ENCODE results near the gene CIITA.

Gene CIITA

GRCh38 chr16:10846213-10846998 lies 30.6 kb upstream of the CIITA start:
- H3K4me3 Mint-ChIP-seq, result no peak overlapping the region
- no peaks in the 10 kb centered on the region for H3K36me3 Mint-ChIP-seq
- peaks cover 14% of the 10 kb centered on the region for H3K27me3 Mint-ChIP-seq
- H3K27ac Mint-ChIP-seq, result no peak overlapping the region
- no peaks in the 10 kb centered on the region for H3K4me1 Mint-ChIP-seq
- no peaks in the 10 kb centered on the region for H3K9me3 Mint-ChIP-seq

GRCh38 chr16:10847176-10847575 lies 29.8 kb upstream of the CIITA start:
- no peak overlapping the region for H3K4me3 Mint-ChIP-seq
- no peaks in the 10 kb centered on the region for H3K9me3 Mint-ChIP-seq
- H3K27ac Mint-ChIP-seq, result no peak overlapping the region
- peaks cover 2% of the 10 kb centered on the region for H3K4me1 Mint-ChIP-seq
- no peaks in the 10 kb centered on the region for H3K36me3 Mint-ChIP-seq
- peaks cover 14% of the 10 kb centered on the region for H3K27me3 Mint-ChIP-seq

DNA sequence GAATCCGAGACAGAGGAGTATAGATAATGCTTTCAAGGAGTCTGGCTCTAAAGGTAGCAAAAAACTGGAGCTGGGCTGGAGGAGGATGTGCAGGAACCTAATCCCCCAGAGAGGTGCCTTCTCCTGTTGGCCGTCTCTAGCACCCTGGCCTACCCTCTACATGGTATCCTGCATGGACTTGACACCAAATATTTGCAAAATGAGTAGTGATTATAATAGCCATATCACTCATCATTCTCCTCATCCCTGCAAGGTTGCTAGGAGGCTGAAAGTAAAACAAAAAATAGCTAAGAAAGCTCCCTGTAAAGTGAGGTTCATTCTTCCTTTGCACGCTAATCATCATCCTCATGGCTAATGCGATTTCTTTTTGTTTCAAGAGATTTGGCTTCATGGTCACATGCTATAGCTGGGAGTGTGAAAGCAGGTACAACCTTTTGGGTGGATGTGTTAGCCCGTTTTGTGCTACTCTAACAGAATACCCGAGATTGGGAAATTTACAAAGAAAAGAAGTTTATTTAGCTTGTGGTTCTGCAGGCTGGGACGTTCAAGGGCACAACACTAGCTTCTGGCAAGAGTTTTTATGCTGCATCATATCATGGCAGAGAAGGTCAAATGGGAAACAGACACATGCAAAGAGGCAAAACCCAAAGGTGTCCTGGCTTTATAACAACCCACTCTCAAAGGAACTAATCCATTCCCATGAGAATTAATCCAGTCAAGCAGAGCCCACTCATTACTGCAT lies 27.1 kb upstream of the CIITA start:
- H3K27me3 Mint-ChIP-seq, result peaks cover 12% of the 10 kb centered on the region

DNA sequence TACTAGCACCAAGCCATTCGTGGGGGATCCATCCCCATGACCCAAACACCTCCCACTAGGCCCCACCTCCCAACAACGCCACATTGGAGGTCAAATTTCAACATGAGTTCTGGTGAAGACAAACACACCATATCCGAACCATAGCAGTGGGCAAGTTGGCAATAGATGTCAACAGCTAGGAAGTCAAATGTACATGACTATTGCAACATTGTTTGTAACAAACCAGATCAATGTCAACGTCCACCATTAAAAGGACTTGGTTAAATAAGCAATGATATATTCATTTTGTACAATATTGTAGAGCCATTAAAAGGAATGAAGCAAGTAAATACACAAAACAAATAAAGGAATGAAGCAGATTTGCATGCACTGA lies 26.5 kb upstream of the CIITA start:
- H3K27ac Mint-ChIP-seq, result no peak overlapping the region
- no peaks in the 10 kb centered on the region for H3K36me3 Mint-ChIP-seq
- no peak overlapping the region for H3K4me3 Mint-ChIP-seq
- peaks cover 12% of the 10 kb centered on the region for H3K4me1 Mint-ChIP-seq
- peaks cover 12% of the 10 kb centered on the region for H3K27me3 Mint-ChIP-seq
- H3K9me3 Mint-ChIP-seq, result no peaks in the 10 kb centered on the region

More for the DNA sequence above, 27.1 kb upstream of the CIITA start:
- Mint-ChIP-seq H3K9me3 (no peaks in the 10 kb centered on the region), H3K4me1 (peaks cover 12% of the 10 kb centered on the region), H3K27ac (no peak overlapping the region), H3K4me3 (no peak overlapping the region), H3K36me3 (no peaks in the 10 kb centered on the region)

DNA sequence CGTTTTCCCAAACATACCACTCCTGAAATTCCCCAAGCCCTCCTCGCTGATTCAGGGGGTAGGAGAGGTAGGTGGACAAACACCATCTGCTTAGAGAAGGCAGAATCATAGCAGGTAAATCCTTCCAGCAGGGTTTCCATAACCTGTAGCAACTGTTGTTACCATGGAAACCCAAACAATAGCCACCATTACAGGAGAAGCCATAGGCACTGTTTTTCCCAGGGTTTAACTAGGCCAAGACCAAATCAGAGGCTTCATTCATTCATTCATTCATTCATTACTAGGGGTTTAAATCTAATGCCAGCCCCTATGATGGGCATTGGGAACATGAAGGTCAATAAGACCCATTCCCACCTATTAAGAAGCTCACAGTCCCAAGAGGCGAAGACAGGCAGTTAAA lies 25.5 kb upstream of the CIITA start:
- Mint-ChIP-seq H3K36me3 (no peaks in the 10 kb centered on the region), H3K4me1 (peaks cover 12% of the 10 kb centered on the region), H3K9me3 (no peaks in the 10 kb centered on the region), H3K27me3 (peaks cover 12% of the 10 kb centered on the region), H3K27ac (no peak overlapping the region), H3K4me3 (no peak overlapping the region)

- Mint-ChIP-seq H3K36me3 (no peaks in the 10 kb centered on the region), H3K27ac (no peak overlapping the region), H3K9me3 (no peaks in the 10 kb centered on the region), H3K4me1 (peaks cover 12% of the 10 kb centered on the region), H3K27me3 (peaks cover 5% of the 10 kb centered on the region), H3K4me3 (no peak overlapping the region)
Measured at GRCh38 chr16:10852286-10852685, 24.7 kb upstream of the CIITA start.

GRCh38 chr16:10852948-10853347 lies 24.1 kb upstream of the CIITA start:
- Mint-ChIP-seq H3K36me3 (no peaks in the 10 kb centered on the region), H3K27ac (no peak overlapping the region), H3K4me3 (no peak overlapping the region), H3K4me1 (peaks cover 12% of the 10 kb centered on the region), H3K9me3 (no peaks in the 10 kb centered on the region), H3K27me3 (peaks cover 3% of the 10 kb centered on the region)

- Mint-ChIP-seq H3K27me3 (peaks cover 1% of the 10 kb centered on the region), H3K36me3 (no peaks in the 10 kb centered on the region), H3K9me3 (no peaks in the 10 kb centered on the region), H3K27ac (no peak overlapping the region), H3K4me3 (no peak overlapping the region), H3K4me1 (peaks cover 12% of the 10 kb centered on the region)
Measured at GRCh38 chr16:10856042-10856441, 21.0 kb upstream of the CIITA start.

- Mint-ChIP-seq H3K36me3 (no peaks in the 10 kb centered on the region), H3K4me3 (no peak overlapping the region), H3K9me3 (no peaks in the 10 kb centered on the region), H3K27ac (no peak overlapping the region), H3K4me1 (no peaks in the 10 kb centered on the region), H3K27me3 (peaks cover 3% of the 10 kb centered on the region)
Measured at GRCh38 chr16:10858203-10858602, 18.8 kb upstream of the CIITA start.

- H3K27ac Mint-ChIP-seq, result no peak overlapping the region
- H3K9me3 Mint-ChIP-seq, result no peaks in the 10 kb centered on the region
- H3K4me1 Mint-ChIP-seq, result no peaks in the 10 kb centered on the region
- peaks cover 5% of the 10 kb centered on the region for H3K27me3 Mint-ChIP-seq
- H3K36me3 Mint-ChIP-seq, result no peaks in the 10 kb centered on the region
- no peak overlapping the region for H3K4me3 Mint-ChIP-seq
Measured at GRCh38 chr16:10859020-10859419, 18.0 kb upstream of the CIITA start.

DNA sequence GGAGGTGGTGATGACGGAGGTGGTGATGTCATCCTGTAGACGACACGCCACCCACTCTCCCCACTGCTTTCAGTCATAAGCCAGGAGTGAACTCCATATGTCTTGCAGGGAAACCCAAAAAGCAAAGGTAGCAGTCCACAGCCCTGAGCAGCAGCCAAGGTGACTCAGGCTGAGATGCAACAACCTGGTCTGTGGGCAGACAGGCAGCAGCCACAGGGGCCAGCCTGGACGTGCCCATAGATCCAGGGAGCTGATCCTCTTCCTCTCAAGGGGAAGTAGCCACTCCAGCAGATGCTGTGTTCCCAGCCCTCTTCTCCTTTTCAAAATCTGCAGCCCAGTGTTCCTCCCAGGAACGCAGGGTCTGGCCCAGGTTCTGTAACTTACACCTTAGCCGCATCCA lies 17.3 kb upstream of the CIITA start:
- H3K4me1 Mint-ChIP-seq, result no peaks in the 10 kb centered on the region
- no peak overlapping the region for H3K27ac Mint-ChIP-seq
- peaks cover 5% of the 10 kb centered on the region for H3K27me3 Mint-ChIP-seq
- no peak overlapping the region for H3K4me3 Mint-ChIP-seq
- H3K9me3 Mint-ChIP-seq, result no peaks in the 10 kb centered on the region
- no peaks in the 10 kb centered on the region for H3K36me3 Mint-ChIP-seq

DNA sequence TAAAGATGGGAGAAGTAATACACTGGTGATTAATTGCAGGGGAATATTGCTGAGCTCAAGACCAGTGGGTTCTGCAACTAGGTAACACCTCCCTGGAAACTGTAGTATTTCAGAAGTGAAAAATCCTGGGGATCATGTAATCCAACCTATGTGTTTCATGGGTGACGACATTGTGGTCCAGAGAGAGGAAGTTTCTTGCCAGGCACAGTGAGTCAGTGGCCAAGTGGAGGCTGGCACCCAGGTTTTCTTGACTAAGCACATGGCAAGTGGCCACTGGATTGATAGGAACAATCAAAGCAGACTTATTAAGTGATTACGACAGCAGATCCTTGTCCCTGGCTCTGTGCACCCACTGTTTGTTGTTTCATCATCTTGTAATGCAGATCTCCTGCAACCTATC lies 14.6 kb upstream of the CIITA start:
- Mint-ChIP-seq H3K9me3 (no peaks in the 10 kb centered on the region), H3K27me3 (peaks cover 11% of the 10 kb centered on the region), H3K4me3 (no peak overlapping the region), H3K4me1 (no peaks in the 10 kb centered on the region), H3K27ac (no peak overlapping the region), H3K36me3 (no peaks in the 10 kb centered on the region)

GRCh38 chr16:10865991-10866966 lies 10.7 kb upstream of the CIITA start:
- H3K9me3 Mint-ChIP-seq, result no peaks in the 10 kb centered on the region
- peaks cover 15% of the 10 kb centered on the region for H3K4me1 Mint-ChIP-seq
- peaks cover 19% of the 10 kb centered on the region for H3K27me3 Mint-ChIP-seq
- no peak overlapping the region for H3K27ac Mint-ChIP-seq
- no peaks in the 10 kb centered on the region for H3K36me3 Mint-ChIP-seq
- H3K4me3 Mint-ChIP-seq, result no peak overlapping the region

- H3K9me3 Mint-ChIP-seq, result no peaks in the 10 kb centered on the region
- peaks cover 15% of the 10 kb centered on the region for H3K4me1 Mint-ChIP-seq
- H3K27me3 Mint-ChIP-seq, result peaks cover 21% of the 10 kb centered on the region
- no peak overlapping the region for H3K27ac Mint-ChIP-seq
- H3K36me3 Mint-ChIP-seq, result no peaks in the 10 kb centered on the region
- no peak overlapping the region for H3K4me3 Mint-ChIP-seq
Measured at GRCh38 chr16:10867199-10867598, 9.8 kb upstream of the CIITA start.

DNA sequence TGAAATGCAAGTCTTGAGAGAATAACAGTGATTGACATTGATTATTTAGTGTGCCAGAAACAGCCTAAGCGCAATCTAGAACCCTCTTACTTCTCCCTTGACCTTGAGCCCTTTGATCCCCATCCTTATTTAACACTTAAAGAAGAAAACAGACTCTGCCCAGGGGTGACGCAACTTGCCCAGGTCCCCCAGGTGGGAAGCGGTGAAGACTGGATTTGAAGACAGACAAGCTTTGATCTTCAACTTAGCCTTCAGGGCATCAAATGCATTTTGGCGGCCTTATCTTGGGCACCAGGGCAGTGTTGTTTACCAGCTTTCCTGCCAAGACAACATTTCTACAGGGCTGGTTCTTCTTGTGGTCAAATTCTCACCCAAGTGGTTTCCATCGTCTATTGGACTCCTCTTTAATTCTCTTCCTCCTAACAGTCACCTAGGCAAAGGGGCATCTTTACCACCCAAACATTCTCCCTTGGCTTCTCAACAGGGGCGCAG lies 8.9 kb upstream of the CIITA start:
- no peaks in the 10 kb centered on the region for H3K9me3 Mint-ChIP-seq
- no peaks in the 10 kb centered on the region for H3K36me3 Mint-ChIP-seq
- peaks cover 15% of the 10 kb centered on the region for H3K4me1 Mint-ChIP-seq
- peak overlapping the region; percentile 43 for H3K27ac Mint-ChIP-seq
- peaks cover 24% of the 10 kb centered on the region for H3K27me3 Mint-ChIP-seq
- no peak overlapping the region for H3K4me3 Mint-ChIP-seq

Measured in activated naive CD4-positive, alpha-beta T cell treated with anti-CD3 and anti-CD28 coated beads, Interleukin-2, amount 50 U/mL, for 24 hours (primary cell).